PC-9 (cell line): Measurements from ENCODE around the gene TRIP12. TPM values are rescaled to one million over a fixed set of nuclear protein-coding genes. Genes with fewer than 3 reads are reported as not detected.

Experiments used
- Bru-seq: library from RNA; stranded (reverse); fragments of 400-500 nt; gene quantifications from one replicate; lab custom pipeline; 2021; lab: Mats Ljungman, UMichigan
- BruChase-seq, 2 experiments: library from RNA; stranded (reverse); fragments of 400-500 nt; gene quantifications; one replicate each; lab custom pipeline; 2021; lab: Mats Ljungman, UMichigan
- BruUV-seq: library from RNA; stranded (reverse); fragments of 400-500 nt; replicated peaks from 2 replicates; lab custom pipeline; 2021; lab: Mats Ljungman, UMichigan
- CTCF ChIA-PET: fragments of 300-600 bp; sonication (Branson Sonifier 250); formaldehyde crosslinking; loops from one replicate; lab custom pipeline; 2022; ENCODE audit warnings: antibody characterized with exemption; lab: Charles Lee
- POLR2A ChIA-PET: fragments of 300-600 bp; sonication (Branson Sonifier 250); formaldehyde crosslinking; loops from one replicate; lab custom pipeline; 2022; ENCODE audit warnings: antibody characterized with exemption; ENCODE audit not compliant: unreplicated experiment; lab: Charles Lee
- DNase-seq, 2 experiments: peaks; one replicate each; pipeline versions ENCODE4 v3.0.0 to v3.0.0-alpha.2; 2015 to 2022; ENCODE audit warnings: mixed read lengths in 1 of 2
- H2AFZ ChIP-seq: fragments of 200-600 bp; sonication (generic); 2 replicates; pipeline ENCODE4 v1.8.1; 2017; ENCODE audit warnings: antibody characterized with exemption
- H3F3A ChIP-seq: fragments of 200-600 bp; sonication (generic); 2 replicates; pipeline ENCODE4 v1.8.1; 2017; ENCODE audit warnings: antibody characterized with exemption, mild to moderate bottlenecking, low read depth; ENCODE audit not compliant: insufficient read depth
- H3K27ac ChIP-seq: fragments of 200-600 bp; sonication (generic); 2 replicates; pipeline ENCODE4 v1.6.1; 2016; ENCODE audit warnings: mixed run types
- H3K27me3 ChIP-seq: fragments of 200-600 bp; sonication (generic); 2 replicates; pipeline ENCODE4 v1.6.1; 2016; ENCODE audit warnings: low read depth, mixed run types; ENCODE audit not compliant: insufficient read depth
- H3K36me3 ChIP-seq: fragments of 200-600 bp; sonication (generic); 2 replicates; pipeline ENCODE4 v1.6.1; 2016; ENCODE audit warnings: low read depth, mixed run types
- H3K4me1 ChIP-seq: fragments of 200-600 bp; sonication (generic); replicated peaks from 2 replicates; pipeline ENCODE4 v1.6.1; 2016; ENCODE audit warnings: mixed run types; ENCODE audit not compliant: insufficient read depth
- H3K4me2 ChIP-seq: fragments of 200-600 bp; sonication (generic); 2 replicates; pipeline ENCODE4 v1.6.1; 2017; ENCODE audit warnings: mixed run types
- H3K4me3 ChIP-seq: fragments of 200-600 bp; sonication (generic); 2 replicates; pipeline ENCODE4 v1.6.1; 2016; ENCODE audit warnings: mixed run types
- H3K79me2 ChIP-seq: fragments of 200-600 bp; sonication (generic); 2 replicates; pipeline ENCODE4 v1.6.1; 2017; ENCODE audit warnings: low read depth, mixed run types
- H3K9me2 ChIP-seq: fragments of 200-600 bp; sonication (generic); 2 replicates; pipeline ENCODE4 v1.8.1; 2017; ENCODE audit warnings: mild to moderate bottlenecking; ENCODE audit not compliant: insufficient read depth
- H3K9me3 ChIP-seq: fragments of 200-600 bp; sonication (generic); 2 replicates; pipeline ENCODE4 v1.8.1; 2016; ENCODE audit warnings: low read depth; ENCODE audit not compliant: insufficient read depth
- H4K20me1 ChIP-seq: fragments of 200-600 bp; sonication (generic); 2 replicates; pipeline ENCODE4 v1.8.1; 2017; ENCODE audit not compliant: insufficient read depth
- CTCF ChIP-seq: fragments of 200-600 bp; sonication (generic); conservative IDR thresholded peaks from 2 replicates; pipeline ENCODE4 v1.6.1; 2017; ENCODE audit warnings: mixed run types, antibody characterized with exemption, mild to moderate bottlenecking, moderate library complexity
- EZH2 ChIP-seq: fragments of 200-600 bp; sonication (generic); IDR thresholded peaks from 2 replicates; pipeline ENCODE4 v1.8.0; 2017; ENCODE audit warnings: antibody characterized with exemption, low read depth
- intact Hi-C: fragments of 100-400 bp; cut with micrococcal nuclease; formaldehyde crosslinking; loops from one replicate; pipeline ENCODE4 v1.10.0; 2022; ENCODE audit not compliant: unreplicated experiment
- long read RNA-seq: library from polyadenylated mRNA; stranded (forward); transcript quantifications from one replicate; pipeline ENCODE4 v2.0.0, GENCODE V29; 2022
- total RNA-seq: library from RNA; stranded (reverse); gene quantifications from 2 replicates; pipeline ENCODE4 v1.2.3, GENCODE V29; 2021

Gene TRIP12
- total RNA-seq = 139 and 226 TPM in 2 replicates
- Bru-seq, nascent RNA = percentile 93 among the genes with signal in this experiment
- percentile 89 among the genes with signal in this experiment for BruChase-seq, experiment 1, labeled RNA remaining after a 2-hour chase
- BruChase-seq, experiment 2, labeled RNA remaining after a 6-hour chase = percentile 91 among the genes with signal in this experiment
- long read RNA-seq, partial matches to known transcripts = 14 of 33 reads
- long read RNA-seq, other reads (novel, unspliced or antisense) = 19 of 33 reads

GRCh38 chr2:229921892-229922448 is at the start of gene TRIP12:
TRIP12 (minus strand) TSS chr2:229922009; CDS start chr2:229880079, 41,930 bp downstream.
- H2AFZ ChIP-seq = peak within 1 kb of the TSS; percentile 93
- peaks cover 16% of the 10 kb centered on the region; the same call in 1 of the 2 replicates for H3F3A ChIP-seq
- H3K27ac ChIP-seq = peak within 1 kb of the TSS; percentile 80
- H3K9me3 ChIP-seq = no peaks in the 10 kb centered on the region
- intact Hi-C loops = loop anchor here (5.0 to 10.0 kb wide), 2 partner anchors 693 to 770 kb away; no protein-coding TSS in a partner anchor
- no peaks in the 10 kb centered on the region for H3K27me3 ChIP-seq
- peaks cover 19% of the 10 kb centered on the region for H3K4me1 ChIP-seq
- no TSS peak for BruUV-seq
- H3K36me3 ChIP-seq = peaks cover 8% of the 10 kb centered on the region
- POLR2A ChIA-PET = interaction anchor here (0.7 kb wide), 1 partner anchor 15 kb away, joined by 3 read pairs; no protein-coding TSS in a partner anchor
- CTCF ChIA-PET = no interaction called here
- peak; percentile 88 to 92 for DNase-seq
- no peak for TF ChIP-seq CTCF
- TF ChIP-seq EZH2 = no peak
- no peaks in the 10 kb centered on the region; the same call in 1 of the 2 replicates for H3K9me2 ChIP-seq
- peak within 1 kb of the TSS; percentile 99 for H3K4me2 ChIP-seq
- peaks cover 65% of the 10 kb centered on the region for H3K79me2 ChIP-seq
- peaks cover 22% of the 10 kb centered on the region for H4K20me1 ChIP-seq
- peak within 1 kb of the TSS; percentile 94 for H3K4me3 ChIP-seq

GRCh38 chr2:229971298-229971790 is 49.5 kb upstream of the TRIP12 start:
- Histone ChIP-seq H3K27me3 (no peaks in the 10 kb centered on the region), H2AFZ (no peak overlapping the region), H3K79me2 (no peaks in the 10 kb centered on the region), H3K36me3 (no peaks in the 10 kb centered on the region), H4K20me1 (no peaks in the 10 kb centered on the region), H3K4me2 (no peak overlapping the region), H3K27ac (no peak overlapping the region), H3K9me2 (no peaks in the 10 kb centered on the region), H3K4me3 (no peak overlapping the region), H3K4me1 (no peaks in the 10 kb centered on the region), H3K9me3 (no peaks in the 10 kb centered on the region), H3F3A (no peaks in the 10 kb centered on the region)
- DNase-seq = no peak
- POLR2A ChIA-PET = interaction anchor here (0.5 kb wide), 1 partner anchor 500 kb away, joined by 3 read pairs; no protein-coding TSS in a partner anchor
- BruUV-seq = no TSS peak
- CTCF ChIA-PET = no interaction called here
- TF ChIP-seq CTCF (no peak), EZH2 (no peak)
- intact Hi-C loops = no loop called here

GRCh38 chr2:229970406-229970805 is 48.6 kb upstream of the TRIP12 start:
- no peaks in the 10 kb centered on the region for H3K36me3 ChIP-seq
- no peak overlapping the region for H2AFZ ChIP-seq
- H3K4me2 ChIP-seq = no peak overlapping the region
- no peak for DNase-seq
- H3F3A ChIP-seq = no peaks in the 10 kb centered on the region
- no peaks in the 10 kb centered on the region for H4K20me1 ChIP-seq
- H3K79me2 ChIP-seq = no peaks in the 10 kb centered on the region
- intact Hi-C loops = no loop called here
- no peak for TF ChIP-seq CTCF
- TF ChIP-seq EZH2 = no peak
- ChIA-PET POLR2A (no interaction called here), CTCF (no interaction called here)
- H3K9me3 ChIP-seq = no peaks in the 10 kb centered on the region
- no peaks in the 10 kb centered on the region for H3K27me3 ChIP-seq
- no peaks in the 10 kb centered on the region for H3K4me1 ChIP-seq
- H3K9me2 ChIP-seq = no peaks in the 10 kb centered on the region
- BruUV-seq = no TSS peak
- no peak overlapping the region for H3K27ac ChIP-seq
- H3K4me3 ChIP-seq = no peak overlapping the region
